HK-2 (cell line): ENCODE results near the gene VAC14.
"Not testable (repeated sequence)": the region's sequence is repeated elsewhere in the genome, so short reads cannot be mapped to it uniquely, and the experiment has no call there.

Experiments
- DNase-seq: peaks from one replicate; pipeline ENCODE4 v3.0.0-alpha.2; 2018; ENCODE audit not compliant: unreplicated experiment

VAC14 gene

GRCh38 chr16:70743791-70744190, 57.2 kb downstream of the VAC14 start:
- no peak for DNase-seq

GRCh38 chr16:70742967-70743366, 58.0 kb downstream of the VAC14 start:
- not testable (repeated sequence) for DNase-seq

- DNase-seq = no peak
Observed at GRCh38 chr16:70741783-70742125, 59.2 kb downstream of the VAC14 start.

- DNase-seq = peak; percentile 60
Observed at GRCh38 chr16:70740914-70741782, 59.8 kb downstream of the VAC14 start.

GRCh38 chr16:70740174-70740913, 60.6 kb downstream of the VAC14 start:
- DNase-seq = no peak

- no peak for DNase-seq
Observed at GRCh38 chr16:70739389-70739788, 61.6 kb downstream of the VAC14 start.

- peak; percentile 39 for DNase-seq
Observed at GRCh38 chr16:70738083-70738977, 62.6 kb downstream of the VAC14 start.

- no peak for DNase-seq
Observed at GRCh38 chr16:70737377-70738082, 63.4 kb downstream of the VAC14 start.

GRCh38 chr16:70736465-70737376, 64.2 kb downstream of the VAC14 start:
- no peak for DNase-seq

- DNase-seq = no peak
Observed at GRCh38 chr16:70735141-70735979, 65.6 kb downstream of the VAC14 start.

GRCh38 chr16:70734522-70735095, 66.3 kb downstream of the VAC14 start:
- no peak for DNase-seq

GRCh38 chr16:70730944-70731343, 70.0 kb downstream of the VAC14 start:
- no peak for DNase-seq

GRCh38 chr16:70730031-70730430, 70.9 kb downstream of the VAC14 start:
- DNase-seq = no peak

- no peak for DNase-seq
Observed at GRCh38 chr16:70729292-70729691, 71.7 kb downstream of the VAC14 start.

GRCh38 chr16:70728150-70728549, 72.8 kb downstream of the VAC14 start:
- no peak for DNase-seq

- no peak for DNase-seq
Observed at GRCh38 chr16:70726892-70727361, 74.0 kb downstream of the VAC14 start.

GRCh38 chr16:70725912-70726828, 74.8 kb downstream of the VAC14 start:
- DNase-seq = no peak
